Mucosa of descending colon (tissue), 3 donors: Measurements from ENCODE around the gene TNNT1. TPM values are rescaled to one million over a fixed set of nuclear protein-coding genes. Genes with fewer than 3 reads are reported as not detected.

Source experiments
- ATAC-seq: fragments of 200-7000 bp; cut with Tn5 transposase; one replicate; pipeline ENCODE4 v1.9.1; 2020; ENCODE audit warnings: mild to moderate bottlenecking, moderate library complexity
- DNase-seq, 3 donors: peaks; one replicate each; pipeline ENCODE4 v3.0.0-alpha.2; 2020
- H3K36me3 ChIP-seq: fragments of 200-600 bp; one replicate; pipeline ENCODE4 v1.8.0; 2021; ENCODE audit warnings: low read depth, mild to moderate bottlenecking
- H3K4me1 ChIP-seq: fragments of 200-600 bp; one replicate; pipeline ENCODE4 v1.8.0; 2021; ENCODE audit warnings: low read depth, mild to moderate bottlenecking
- H3K4me3 ChIP-seq: fragments of 200-600 bp; one replicate; pipeline ENCODE4 v1.8.0; 2021; ENCODE audit warnings: mild to moderate bottlenecking
- H3K9me3 ChIP-seq: fragments of 200-600 bp; one replicate; pipeline ENCODE4 v1.8.0; 2021; ENCODE audit warnings: mild to moderate bottlenecking
- intact Hi-C, 2 donors: fragments of 100-400 bp; cut with DNase I in 1 of 2; cut with micrococcal nuclease in 1 of 2; formaldehyde crosslinking; loops; one replicate each; pipeline versions ENCODE4 v1.11.0 to v1.11.1; 2022; cut with DNase I, micrococcal nuclease
- total RNA-seq, 3 donors: library from RNA; stranded (reverse); fragmentation: NEBNext Ultra II Directional in 2 of 3; extraction: Animal tissue kit (Norgen Biotek cat#: 25700) in 2 of 3; gene quantifications; one replicate each; pipeline versions ENCODE4 v1.2.1 to v1.2.4, GENCODE V29; 2021 to 2023
- TF ChIP-seq, protein P1 (sequence below): fragments of 200-600 bp; IDR thresholded peaks from one replicate; pipeline ENCODE4 v1.8.0; 2022; ENCODE audit warnings: antibody characterized with exemption, mild to moderate bottlenecking
- donor health status: DM: no; HTN: no; CAD: no; lungs with moderate emphysema.
- donor health status: DM: no; HTN: no; CAD: no.
- donor health status: DM: no; HTN: yes; CAD: no.

Gene TNNT1
- total RNA-seq, 3 donors from 2014 or later, result 0.63 to 1.1 (median 0.65) TPM

DNA sequence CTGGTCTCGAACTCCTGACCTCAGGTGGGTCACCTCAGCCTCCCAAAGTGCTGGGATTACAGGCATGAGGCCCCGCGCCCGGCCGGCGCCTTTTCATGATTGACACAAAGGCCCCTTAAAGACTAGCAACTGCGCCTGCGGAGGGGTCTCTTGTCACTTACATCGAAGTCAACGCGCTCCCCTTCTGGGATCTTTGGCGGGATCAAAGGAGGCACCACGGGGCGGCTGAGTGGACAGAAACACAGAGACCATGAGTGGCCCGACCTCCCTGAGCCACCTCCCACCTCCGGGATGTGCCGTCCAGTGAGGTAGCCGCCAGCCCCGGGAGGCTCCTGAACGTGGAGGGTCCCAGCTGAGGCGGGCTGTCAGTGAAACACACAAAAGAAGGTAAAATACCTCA lies 7.3 kb downstream of the TNNT1 start:
- Histone ChIP-seq H3K4me1 (peaks cover 6% of the 10 kb centered on the region), H3K36me3 (no peaks in the 10 kb centered on the region), H3K4me3 (no peak overlapping the region), H3K9me3 (no peaks in the 10 kb centered on the region)
- DNase-seq (no peak), ATAC-seq (no peak)
- TF ChIP-seq, protein P1, sequence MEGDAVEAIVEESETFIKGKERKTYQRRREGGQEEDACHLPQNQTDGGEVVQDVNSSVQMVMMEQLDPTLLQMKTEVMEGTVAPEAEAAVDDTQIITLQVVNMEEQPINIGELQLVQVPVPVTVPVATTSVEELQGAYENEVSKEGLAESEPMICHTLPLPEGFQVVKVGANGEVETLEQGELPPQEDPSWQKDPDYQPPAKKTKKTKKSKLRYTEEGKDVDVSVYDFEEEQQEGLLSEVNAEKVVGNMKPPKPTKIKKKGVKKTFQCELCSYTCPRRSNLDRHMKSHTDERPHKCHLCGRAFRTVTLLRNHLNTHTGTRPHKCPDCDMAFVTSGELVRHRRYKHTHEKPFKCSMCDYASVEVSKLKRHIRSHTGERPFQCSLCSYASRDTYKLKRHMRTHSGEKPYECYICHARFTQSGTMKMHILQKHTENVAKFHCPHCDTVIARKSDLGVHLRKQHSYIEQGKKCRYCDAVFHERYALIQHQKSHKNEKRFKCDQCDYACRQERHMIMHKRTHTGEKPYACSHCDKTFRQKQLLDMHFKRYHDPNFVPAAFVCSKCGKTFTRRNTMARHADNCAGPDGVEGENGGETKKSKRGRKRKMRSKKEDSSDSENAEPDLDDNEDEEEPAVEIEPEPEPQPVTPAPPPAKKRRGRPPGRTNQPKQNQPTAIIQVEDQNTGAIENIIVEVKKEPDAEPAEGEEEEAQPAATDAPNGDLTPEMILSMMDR, result no peak
- intact Hi-C loops, result no loop called here

DNA sequence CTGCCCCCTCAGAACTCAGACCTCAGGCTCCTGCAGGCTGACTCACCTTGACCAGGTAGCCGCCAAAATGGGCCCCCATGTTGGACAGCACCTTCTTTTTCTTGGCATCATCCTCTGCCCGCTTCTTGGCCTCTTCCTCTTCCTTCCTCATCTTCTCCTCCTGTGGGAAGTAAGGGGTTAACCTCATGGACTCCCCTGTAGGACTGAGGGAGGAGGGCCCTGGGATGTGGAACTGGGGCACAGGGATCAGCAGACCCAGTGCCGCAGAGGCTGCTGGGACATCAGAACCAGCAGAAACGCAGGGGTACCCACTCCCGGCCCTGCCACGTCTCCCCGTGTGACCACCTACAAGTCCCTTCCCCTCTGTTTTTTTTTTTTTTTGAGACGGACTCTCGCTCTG lies 11.1 kb downstream of the TNNT1 start:
- no peaks in the 10 kb centered on the region for H3K9me3 ChIP-seq
- TF ChIP-seq, protein P1, result no peak
- no peak overlapping the region for H3K4me3 ChIP-seq
- ATAC-seq (no peak), DNase-seq (no peak)
- H3K36me3 ChIP-seq, result no peaks in the 10 kb centered on the region
- peaks cover 6% of the 10 kb centered on the region for H3K4me1 ChIP-seq
- intact Hi-C loops, result no loop called here

DNA sequence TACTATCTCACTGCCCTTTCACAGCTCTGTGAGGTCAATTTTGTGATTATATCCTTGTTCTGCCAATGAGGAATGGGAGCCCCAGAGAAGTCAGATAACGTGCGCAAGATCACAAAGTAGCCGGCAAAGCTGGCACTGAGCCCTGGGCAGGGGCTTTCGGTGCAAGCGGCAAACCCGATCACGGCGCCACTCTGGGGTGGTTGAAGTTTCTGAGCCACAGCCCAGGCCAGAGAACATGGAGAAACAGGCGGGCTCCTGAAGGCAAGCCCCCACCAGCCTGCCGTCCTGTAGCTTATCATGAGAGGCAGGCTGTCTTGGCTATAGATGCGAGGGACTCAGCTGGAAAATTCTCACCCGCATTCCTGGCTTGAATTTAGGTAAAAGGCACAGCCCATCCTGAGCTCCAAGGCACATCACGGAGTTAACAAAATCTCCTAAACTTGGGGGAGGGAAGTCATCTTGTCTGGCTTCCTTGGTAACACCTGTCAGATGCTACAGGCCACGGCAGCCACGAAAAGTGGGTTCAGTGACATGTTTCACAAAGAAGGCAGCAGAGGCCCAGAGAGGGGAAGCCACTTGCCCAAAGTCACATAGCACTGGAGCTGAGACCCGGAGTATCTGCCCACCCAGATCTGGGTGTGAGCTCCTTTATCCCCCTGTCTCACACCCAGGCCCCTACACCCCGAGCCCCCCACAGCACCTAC lies 12.5 kb downstream of the TNNT1 start:
- H3K4me3 ChIP-seq, result no peak overlapping the region
- peaks cover 6% of the 10 kb centered on the region for H3K4me1 ChIP-seq
- DNase-seq (no peak), ATAC-seq (no peak)
- H3K9me3 ChIP-seq, result no peaks in the 10 kb centered on the region
- TF ChIP-seq, protein P1, result no peak
- intact Hi-C loops, result no loop called here
- H3K36me3 ChIP-seq, result no peaks in the 10 kb centered on the region

DNA sequence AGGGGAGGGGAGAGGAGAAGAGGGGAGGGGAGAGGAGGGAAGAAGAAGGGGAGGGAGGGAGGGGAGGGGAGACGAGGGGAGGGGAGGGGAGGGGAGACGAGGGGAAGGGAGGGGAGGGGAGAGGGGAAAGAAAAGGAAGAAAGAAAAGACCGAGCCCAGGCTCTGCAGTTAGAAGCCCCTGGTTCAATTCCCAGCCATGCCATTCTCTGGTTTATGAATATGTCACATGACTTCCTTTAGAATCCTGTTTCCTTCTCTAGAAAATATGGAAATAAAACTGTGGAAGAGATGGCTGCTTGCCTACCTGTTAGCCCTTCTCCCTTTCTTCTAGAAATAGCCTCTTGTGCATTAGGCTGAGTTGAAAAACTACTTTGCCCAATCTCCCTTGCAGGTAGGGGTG lies 14.3 kb downstream of the TNNT1 start:
- intact Hi-C loops, result no loop called here
- no peak for DNase-seq
- H3K9me3 ChIP-seq, result no peaks in the 10 kb centered on the region
- H3K36me3 ChIP-seq, result no peaks in the 10 kb centered on the region
- H3K4me3 ChIP-seq, result no peak overlapping the region
- H3K4me1 ChIP-seq, result no peaks in the 10 kb centered on the region
- ATAC-seq, result no peak
- TF ChIP-seq, protein P1, result no peak

DNA sequence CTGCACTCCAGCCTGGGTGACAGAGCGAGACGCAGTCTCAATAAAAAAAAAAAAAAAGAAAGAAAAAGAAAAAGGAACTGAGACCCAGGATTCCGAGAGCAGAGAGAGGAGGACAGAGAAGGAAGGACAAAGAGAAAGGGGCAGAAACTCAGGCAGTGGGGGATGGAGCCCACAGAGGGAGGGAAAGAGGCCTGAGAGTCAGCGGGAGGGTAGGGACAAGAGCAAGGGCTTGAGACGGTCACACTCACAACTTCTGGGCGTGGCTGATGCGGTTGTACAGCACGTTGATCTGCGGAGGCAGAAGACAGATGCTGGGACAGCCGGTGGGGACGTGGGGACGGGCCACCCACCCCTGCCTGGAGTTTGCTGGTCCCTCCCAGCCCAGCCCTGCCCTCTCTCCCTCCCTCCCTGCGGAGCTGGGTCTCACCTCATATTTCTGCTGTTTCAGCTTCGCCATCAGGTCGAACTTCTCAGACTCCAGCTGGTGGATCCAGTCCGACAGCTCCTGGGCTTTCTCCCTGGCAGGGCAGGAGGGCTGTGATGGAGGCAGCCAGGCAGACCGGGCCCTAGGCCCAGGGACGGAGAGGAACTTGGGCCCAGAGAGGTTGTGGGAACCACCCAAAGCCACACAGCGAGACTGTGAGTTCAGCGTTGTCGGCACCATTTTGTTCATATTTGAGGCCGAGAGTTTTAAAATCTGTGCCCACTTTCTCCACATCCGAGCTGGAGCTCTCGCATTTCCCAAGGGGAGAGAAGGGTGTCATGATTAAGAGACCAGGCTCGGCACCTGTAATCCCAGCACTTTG lies 15.2 kb downstream of the TNNT1 start:
- Histone ChIP-seq H3K36me3 (no peaks in the 10 kb centered on the region), H3K4me1 (no peaks in the 10 kb centered on the region), H3K4me3 (no peak overlapping the region), H3K9me3 (no peaks in the 10 kb centered on the region)
- DNase-seq (no peak), ATAC-seq (no peak)
- intact Hi-C loops, result no loop called here
- TF ChIP-seq, protein P1, result no peak
